Measurements from ENCODE around the gene ARHGAP6. TPM values are rescaled to one million over a fixed set of nuclear protein-coding genes. Genes with fewer than 3 reads are reported as not detected.

ARHGAP6 gene
- total RNA-seq, 1 donor from 2014 or later = 4.8 TPM

DNA sequence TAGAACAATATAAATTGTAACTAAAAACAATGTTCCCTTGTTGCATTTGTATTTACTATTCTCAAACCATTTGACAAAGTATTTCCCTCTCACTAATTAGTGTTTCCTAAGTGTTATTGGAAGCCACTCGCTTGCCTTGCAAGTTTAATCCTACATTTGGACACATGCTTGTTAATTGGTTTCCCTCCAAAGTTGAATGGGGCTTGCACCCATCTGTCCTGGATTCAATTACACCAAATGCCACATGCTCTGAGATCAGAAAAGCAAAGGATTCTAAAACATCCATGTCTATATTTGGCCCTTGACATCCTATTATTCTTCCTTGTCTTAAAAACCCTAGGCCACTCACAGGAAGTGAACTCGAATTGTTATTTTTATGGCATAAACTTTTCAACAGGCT is 225.9 kb downstream of the ARHGAP6 start:
- intact Hi-C loops (cut with DNase I) = no loop called here
- no peak for DNase-seq (ENCODE audit: low spot score)

- intact Hi-C loops (cut with DNase I) = no loop called here
- DNase-seq (ENCODE audit: low spot score) = no peak
These were observed 227.0 kb downstream of the ARHGAP6 start for GRCh38 chrX:11438767-11439166.

GRCh38 chrX:11438380-11438723 is 227.4 kb downstream of the ARHGAP6 start:
- intact Hi-C loops (cut with DNase I) = no loop called here
- no peak for DNase-seq (ENCODE audit: low spot score)

GRCh38 chrX:11437642-11438379 is 227.9 kb downstream of the ARHGAP6 start:
- DNase-seq (ENCODE audit: low spot score) = no peak

GRCh38 chrX:11435568-11435967 is 230.2 kb downstream of the ARHGAP6 start:
- intact Hi-C loops (cut with DNase I) = no loop called here
- no peak for DNase-seq (ENCODE audit: low spot score)

More at GRCh38 chrX:11437642-11438379, 227.9 kb downstream of the ARHGAP6 start:
- intact Hi-C loops (cut with DNase I) = no loop called here

DNA sequence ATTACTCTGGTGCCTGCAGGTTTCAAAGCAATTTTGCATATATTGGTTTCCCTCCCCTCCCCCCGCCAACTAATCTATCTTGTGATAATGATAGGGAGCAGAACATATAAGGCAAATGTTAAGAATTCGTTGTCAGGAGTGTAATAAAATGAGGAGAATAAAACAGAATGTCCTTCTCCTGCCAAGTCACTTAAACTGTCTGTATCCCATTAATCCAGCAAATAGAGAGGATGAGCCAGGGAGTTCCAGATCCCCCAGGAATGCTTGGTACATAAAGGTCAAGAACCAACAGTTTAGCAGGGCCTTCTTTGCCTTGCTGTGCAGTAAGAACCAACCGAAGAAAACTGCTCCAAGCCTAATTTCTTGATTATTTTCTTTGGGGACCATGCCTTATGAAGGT is 231.1 kb downstream of the ARHGAP6 start:
- intact Hi-C loops (cut with DNase I) = no loop called here
- DNase-seq (ENCODE audit: low spot score) = no peak

GRCh38 chrX:11431786-11432185 is 233.9 kb downstream of the ARHGAP6 start:
- DNase-seq (ENCODE audit: low spot score) = no peak

DNA sequence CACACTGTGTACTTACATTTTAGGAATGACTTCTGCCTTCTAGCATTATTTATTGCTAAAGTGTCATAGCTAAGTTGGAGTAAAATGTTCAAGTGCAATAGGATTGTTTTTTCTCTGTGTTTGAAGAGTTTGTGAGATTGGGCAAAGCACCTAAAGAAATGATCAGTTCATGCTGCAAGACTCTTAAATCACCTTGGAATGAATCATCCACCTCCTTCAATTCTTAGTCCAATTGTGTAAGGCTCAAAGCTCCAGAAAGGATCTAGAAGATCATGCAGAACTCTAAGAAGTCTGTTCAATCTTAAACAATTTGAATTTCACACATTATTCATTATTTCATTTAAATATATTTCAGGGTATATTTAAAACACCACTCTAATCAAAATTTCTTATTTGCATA is 235.4 kb downstream of the ARHGAP6 start:
- intact Hi-C loops (cut with DNase I) = no loop called here
- no peak for DNase-seq (ENCODE audit: low spot score)

More at GRCh38 chrX:11431786-11432185, 233.9 kb downstream of the ARHGAP6 start:
- intact Hi-C loops (cut with DNase I) = no loop called here

DNA sequence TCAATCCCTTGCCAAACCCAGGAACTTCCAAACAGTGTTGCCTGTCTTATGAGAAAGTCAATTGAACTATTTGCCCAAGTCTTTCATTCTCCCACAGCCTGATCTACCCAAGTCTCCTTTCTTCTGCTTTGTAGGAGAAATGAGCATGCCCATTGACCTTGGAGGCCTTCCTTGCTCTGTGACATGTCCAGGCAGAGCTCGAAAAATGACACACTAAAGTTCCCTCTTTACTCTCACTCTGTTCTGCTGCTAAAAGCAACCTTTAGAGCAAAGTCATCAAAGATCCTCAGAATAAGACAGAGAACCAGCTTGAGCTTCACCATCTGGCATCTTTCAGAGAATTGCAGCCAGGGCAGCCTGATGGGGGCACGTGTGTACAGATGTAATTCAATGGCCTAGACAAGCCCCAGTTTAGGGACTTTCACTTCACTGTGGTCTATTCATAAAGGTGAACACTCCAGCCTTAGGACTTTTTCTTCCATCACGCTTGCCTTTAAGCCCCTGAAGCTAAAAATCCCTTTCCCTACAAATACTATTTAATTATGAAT is 236.1 kb downstream of the ARHGAP6 start:
- DNase-seq (ENCODE audit: low spot score) = no peak

DNA sequence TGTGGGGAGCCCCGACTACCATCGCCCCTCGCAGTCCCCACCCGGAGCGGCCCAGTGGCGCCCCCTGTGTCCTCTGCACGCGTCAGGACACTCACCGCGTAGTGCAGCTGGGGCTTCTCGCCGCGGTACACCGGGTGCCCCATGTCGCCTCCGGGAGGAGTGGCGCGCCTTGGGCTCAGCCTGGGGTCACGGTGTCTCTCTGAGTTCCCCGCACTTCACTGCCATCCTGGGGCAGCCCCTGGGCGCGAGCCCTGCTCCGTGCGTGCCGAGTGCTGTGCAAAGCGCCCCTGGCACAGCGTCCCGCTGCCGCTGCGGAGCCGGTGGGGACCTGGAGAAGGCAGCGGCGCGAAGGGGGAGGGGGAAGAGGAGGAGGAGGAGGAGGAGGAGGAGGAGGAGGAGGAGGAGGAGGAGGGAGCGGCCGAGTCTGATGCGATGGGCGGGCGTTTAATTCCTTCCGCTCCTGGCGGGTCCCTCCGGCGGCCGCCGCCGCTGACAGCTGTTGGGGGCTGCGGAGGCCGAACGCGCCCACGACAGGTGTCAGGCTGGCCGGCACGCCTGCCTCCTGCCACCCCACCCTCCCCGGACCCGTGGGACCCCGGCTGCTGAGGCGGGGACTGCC is 238.2 kb downstream of the ARHGAP6 start:
- intact Hi-C loops (cut with DNase I) = no loop called here
- DNase-seq (ENCODE audit: low spot score) = no peak

More for the DNA sequence above, 236.1 kb downstream of the ARHGAP6 start:
- intact Hi-C loops (cut with DNase I) = no loop called here

- no peak for DNase-seq (ENCODE audit: low spot score)
These were observed 238.8 kb downstream of the ARHGAP6 start for GRCh38 chrX:11426712-11427452.

DNA sequence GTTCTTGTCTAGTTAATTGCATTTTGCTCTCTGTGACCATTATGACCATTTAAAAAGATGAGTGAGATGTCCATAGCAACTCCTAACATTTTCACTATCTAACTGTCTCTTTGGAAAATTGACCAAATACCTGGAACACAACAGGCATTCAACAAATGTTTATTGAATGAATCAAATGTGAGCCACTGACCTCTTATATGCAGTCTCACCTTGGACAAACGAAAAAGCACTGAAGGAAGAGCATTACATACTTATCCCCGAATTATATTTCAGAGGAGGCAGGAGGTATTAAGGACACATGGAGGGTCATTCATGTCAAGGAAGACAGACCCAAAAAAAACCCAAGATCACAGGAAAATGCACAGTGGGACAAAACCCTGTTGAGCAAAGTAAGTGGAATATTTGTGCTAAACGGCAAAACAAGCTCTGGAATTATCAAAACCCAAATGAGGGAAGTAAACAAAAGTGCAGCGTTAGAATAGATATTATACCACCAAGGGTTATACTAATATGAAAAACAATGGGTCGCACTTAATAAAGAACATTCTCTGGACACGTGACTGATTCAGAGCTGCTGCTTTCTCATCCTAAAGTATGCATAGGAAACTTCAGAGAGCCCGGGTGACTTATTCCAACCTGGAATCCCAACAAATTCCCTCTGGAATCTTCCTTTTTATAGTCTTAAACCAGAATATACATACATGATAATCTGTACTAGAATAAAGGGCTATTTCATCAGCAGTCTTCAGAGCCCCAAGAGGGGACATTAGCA is 240.6 kb downstream of the ARHGAP6 start:
- intact Hi-C loops (cut with DNase I) = no loop called here
- DNase-seq (ENCODE audit: low spot score) = no peak

More at GRCh38 chrX:11426712-11427452, 238.8 kb downstream of the ARHGAP6 start:
- intact Hi-C loops (cut with DNase I) = no loop called here

DNA sequence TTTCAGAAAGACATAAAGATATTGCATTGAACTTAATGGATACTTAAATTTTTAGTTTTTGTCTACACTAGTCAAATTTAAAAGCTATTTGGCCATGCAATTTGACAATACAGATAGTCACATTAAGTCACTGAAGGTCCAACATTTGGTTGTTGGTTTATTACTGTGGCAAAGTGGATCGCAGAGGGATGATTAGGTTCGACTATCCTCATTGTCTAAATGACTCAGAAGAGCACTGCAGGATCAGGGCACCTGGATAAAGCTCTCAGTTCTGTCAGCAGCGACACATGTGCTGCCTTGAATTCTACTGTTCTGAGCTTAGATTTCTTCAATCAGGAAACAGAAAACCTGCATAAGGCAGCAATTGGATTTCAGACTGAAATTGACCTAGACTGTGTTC is 241.8 kb downstream of the ARHGAP6 start:
- intact Hi-C loops (cut with DNase I) = no loop called here
- DNase-seq (ENCODE audit: low spot score) = no peak

- DNase-seq (ENCODE audit: low spot score) = no peak
- intact Hi-C loops (cut with DNase I) = no loop called here
These were observed 242.3 kb downstream of the ARHGAP6 start for GRCh38 chrX:11423362-11423818.

GRCh38 chrX:11422525-11422857 is 243.2 kb downstream of the ARHGAP6 start:
- DNase-seq (ENCODE audit: low spot score) = no peak
- intact Hi-C loops (cut with DNase I) = no loop called here

DNA sequence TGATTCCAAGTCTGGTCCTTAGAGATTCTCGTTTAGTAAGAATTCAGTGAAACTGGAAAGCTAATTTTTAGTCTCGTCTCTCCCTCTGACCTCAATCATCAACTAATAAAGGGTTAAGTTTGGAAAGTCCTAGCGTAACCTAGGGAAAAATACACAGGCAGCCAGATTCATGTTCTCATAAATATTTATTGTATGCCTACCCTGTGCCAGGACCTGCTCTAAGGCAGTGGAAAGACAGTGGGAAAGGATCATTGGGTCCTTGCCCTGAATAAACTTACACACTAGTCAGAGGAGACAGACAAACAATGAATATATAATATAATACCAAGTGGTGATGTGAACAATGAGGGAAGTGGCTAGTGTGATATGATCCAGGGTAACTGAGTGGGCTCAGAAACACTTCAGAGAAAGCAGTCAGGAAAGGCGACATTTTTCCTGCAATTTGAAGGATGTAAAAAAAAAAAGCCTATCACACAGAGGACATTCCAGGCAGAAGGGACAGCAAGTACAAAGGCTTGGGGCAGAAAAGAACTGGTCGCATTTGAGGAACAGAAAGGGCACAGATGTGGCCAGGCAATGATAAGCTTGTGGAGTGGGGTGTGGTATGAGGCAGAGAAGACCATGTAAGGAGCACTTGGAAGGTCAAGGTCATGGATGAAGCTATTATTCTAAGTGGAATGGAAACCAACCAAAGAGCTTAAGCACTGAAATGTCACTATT is 243.8 kb downstream of the ARHGAP6 start:
- intact Hi-C loops (cut with DNase I) = no loop called here
- no peak for DNase-seq (ENCODE audit: low spot score)

GRCh38 chrX:11420851-11421250 is 244.9 kb downstream of the ARHGAP6 start:
- DNase-seq (ENCODE audit: low spot score) = no peak

DNA sequence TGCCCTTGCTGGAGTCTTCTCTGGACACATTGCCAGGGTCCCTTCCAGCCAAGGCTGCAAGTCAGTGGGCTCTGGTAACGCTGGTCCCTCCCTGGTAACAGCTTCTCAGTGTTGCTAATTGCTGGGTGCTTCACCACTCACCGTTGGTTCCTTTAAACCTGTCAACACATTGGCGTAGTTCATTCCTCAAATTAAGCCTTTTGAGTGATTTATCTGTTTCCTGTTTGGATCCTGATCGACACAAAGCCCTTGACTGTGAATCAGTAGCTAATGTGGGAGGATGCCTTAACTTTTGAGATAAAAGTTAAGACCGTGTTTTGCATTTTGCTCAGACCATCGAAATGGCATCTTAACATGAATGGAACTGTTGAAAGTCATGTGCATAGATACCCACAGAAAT is 246.6 kb downstream of the ARHGAP6 start:
- no peak for DNase-seq (ENCODE audit: low spot score)
- intact Hi-C loops (cut with DNase I) = no loop called here

More at GRCh38 chrX:11420851-11421250, 244.9 kb downstream of the ARHGAP6 start:
- intact Hi-C loops (cut with DNase I) = no loop called here

DNA sequence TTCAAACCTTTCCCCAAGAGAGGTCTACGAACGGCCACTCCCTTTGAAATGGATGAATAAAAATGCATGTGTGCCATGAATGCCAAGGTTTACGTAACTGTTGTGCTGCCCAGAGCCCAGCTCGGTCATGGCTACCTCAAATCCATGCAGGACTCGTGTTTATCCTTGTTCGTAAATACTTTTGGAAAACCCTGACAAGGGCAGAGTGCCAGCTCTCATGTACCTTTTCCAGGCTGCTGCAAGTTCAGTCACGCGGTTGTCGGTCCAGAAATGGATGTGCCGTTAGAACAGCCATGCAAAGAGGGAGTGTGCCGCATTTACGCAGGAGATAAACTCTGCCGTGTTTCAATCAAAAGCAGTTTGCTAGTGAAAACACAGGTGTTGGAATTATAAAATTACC is 249.1 kb downstream of the ARHGAP6 start:
- intact Hi-C loops (cut with DNase I) = no loop called here
- no peak for DNase-seq (ENCODE audit: low spot score)
